DND-41 (cell line): Measurements from ENCODE around the gene TAS1R2.

Source experiments
- ATAC-seq: fragments of 200-7000 bp; cut with Tn5 transposase; 3 replicates; pipeline ENCODE4 v1.9.1; 2021; ENCODE audit warnings: low read depth; ENCODE audit not compliant: insufficient read depth
- DNase-seq: peaks from one replicate; pipeline ENCODE4 v3.0.0-alpha.2; 2020
- H2AFZ ChIP-seq: 2 replicates; pipeline ENCODE4 v1.6.0; 2012; ENCODE audit warnings: low read depth, low read length
- H3K27ac ChIP-seq: 2 replicates; pipeline ENCODE4 v1.5.1; 2012; ENCODE audit warnings: low read length, inconsistent platforms
- H3K27me3 ChIP-seq: fragments of 200-600 bp; sonication (generic); 2 replicates; pipeline ENCODE4 v1.6.0; 2012; ENCODE audit warnings: low read length, mild to moderate bottlenecking, inconsistent platforms; ENCODE audit not compliant: insufficient read depth, poor library complexity
- H3K36me3 ChIP-seq: 2 replicates; pipeline ENCODE4 v1.5.1; 2012; ENCODE audit warnings: low read length, inconsistent platforms; ENCODE audit not compliant: insufficient read depth
- H3K4me1 ChIP-seq: 2 replicates; pipeline ENCODE4 v1.5.1; 2012; ENCODE audit warnings: mild to moderate bottlenecking, low read length; ENCODE audit not compliant: insufficient read depth
- H3K4me2 ChIP-seq: 2 replicates; pipeline ENCODE4 v1.6.0; 2012; ENCODE audit warnings: mild to moderate bottlenecking, moderate library complexity, low read length, inconsistent platforms; ENCODE audit not compliant: insufficient read depth
- H3K4me3 ChIP-seq, 2 experiments: fragments of 200-600 bp in 1 of 2; shearing (Covaris generic) in 1 of 2; 2 replicates each; pipeline ENCODE4 v1.5.1; 2012 to 2016; ENCODE audit warnings: inconsistent platforms in 2 of 2, low read length in 2 of 2, mild to moderate bottlenecking in 2 of 2, low read depth in 1 of 2, moderate library complexity in 1 of 2
- H3K79me2 ChIP-seq: 2 replicates; pipeline ENCODE4 v1.6.0; 2012; ENCODE audit warnings: low read length, inconsistent platforms; ENCODE audit not compliant: insufficient read depth
- H3K9ac ChIP-seq: 2 replicates; pipeline ENCODE4 v1.6.0; 2012; ENCODE audit warnings: low read depth, mild to moderate bottlenecking, inconsistent platforms, low read length, moderate library complexity
- H3K9me3 ChIP-seq: 2 replicates; pipeline ENCODE4 v1.5.1; 2012; ENCODE audit warnings: low read length, moderate library complexity, mild to moderate bottlenecking, inconsistent platforms; ENCODE audit not compliant: insufficient read depth, severe bottlenecking
- H4K20me1 ChIP-seq: 2 replicates; pipeline ENCODE4 v1.6.0; 2012; ENCODE audit warnings: low read length; ENCODE audit not compliant: insufficient read depth
- CTCF ChIP-seq: IDR thresholded peaks from 2 replicates; pipeline ENCODE4 v1.5.1; 2012; ENCODE audit warnings: borderline replicate concordance, low read length, moderate library complexity, mild to moderate bottlenecking; ENCODE audit not compliant: poor library complexity, severe bottlenecking; ENCODE audit errors: extremely low read depth
- EZH2 ChIP-seq: IDR thresholded peaks from 3 replicates; pipeline ENCODE4 v1.6.1; 2012; ENCODE audit warnings: borderline replicate concordance, low read depth, mild to moderate bottlenecking, moderate library complexity, low read length, inconsistent platforms; ENCODE audit not compliant: severe bottlenecking

Gene TAS1R2

GRCh38 chr1:18793164-18793563 lies 66.3 kb downstream of the TAS1R2 start:
- no peaks in the 10 kb centered on the region for H4K20me1 ChIP-seq
- H3K9me3 ChIP-seq, result no peaks in the 10 kb centered on the region
- H3K4me2 ChIP-seq, result no peak overlapping the region
- no peak overlapping the region for H3K9ac ChIP-seq
- no peak overlapping the region for H2AFZ ChIP-seq
- no peak overlapping the region for H3K4me3 ChIP-seq
- no peak overlapping the region for H3K27ac ChIP-seq
- DNase-seq (no peak), ATAC-seq (no peak)
- no peaks in the 10 kb centered on the region for H3K4me1 ChIP-seq
- H3K36me3 ChIP-seq, result no peaks in the 10 kb centered on the region
- TF ChIP-seq CTCF (no peak), EZH2 (no peak)
- H3K27me3 ChIP-seq, result no peaks in the 10 kb centered on the region
- no peaks in the 10 kb centered on the region for H3K79me2 ChIP-seq

GRCh38 chr1:18792747-18793146 lies 66.7 kb downstream of the TAS1R2 start:
- H3K4me2 ChIP-seq, result no peak overlapping the region
- no peak for TF ChIP-seq CTCF
- H3K79me2 ChIP-seq, result no peaks in the 10 kb centered on the region
- H4K20me1 ChIP-seq, result no peaks in the 10 kb centered on the region
- H3K4me3 ChIP-seq, result no peak overlapping the region
- DNase-seq, result no peak
- H3K9me3 ChIP-seq, result no peaks in the 10 kb centered on the region
- no peaks in the 10 kb centered on the region for H3K36me3 ChIP-seq
- no peak for ATAC-seq
- no peaks in the 10 kb centered on the region for H3K27me3 ChIP-seq
- H2AFZ ChIP-seq, result no peak overlapping the region
- no peak overlapping the region for H3K9ac ChIP-seq
- H3K27ac ChIP-seq, result no peak overlapping the region
- H3K4me1 ChIP-seq, result no peaks in the 10 kb centered on the region
